Neuronal stem cell (in vitro differentiated cells): ENCODE results near the gene MLLT10.

Experiments used
- DNase-seq: peaks from one replicate; pipeline ENCODE4 v3.0.0-alpha.2; 2013; ENCODE audit warnings: low spot score
- H2AFZ ChIP-seq: one replicate; pipeline ENCODE4 v1.6.1; 2013; ENCODE audit warnings: mild to moderate bottlenecking, low read length, inconsistent platforms
- H2AK5ac ChIP-seq: 2 replicates; pipeline ENCODE4 v1.6.1; 2013; ENCODE audit warnings: low read depth, mild to moderate bottlenecking, inconsistent platforms, low read length, moderate library complexity, mixed read lengths
- H2BK120ac ChIP-seq: 2 replicates; pipeline ENCODE4 v1.6.1; 2013; ENCODE audit warnings: low read depth, mild to moderate bottlenecking, inconsistent platforms, low read length, moderate library complexity, mixed read lengths
- H2BK12ac ChIP-seq: one replicate; pipeline ENCODE4 v1.6.1; 2013; ENCODE audit warnings: low read length, inconsistent platforms
- H2BK15ac ChIP-seq: 2 replicates; pipeline ENCODE4 v1.6.1; 2013; ENCODE audit warnings: mild to moderate bottlenecking, low read length, inconsistent platforms, mixed read lengths
- H2BK5ac ChIP-seq: one replicate; pipeline ENCODE4 v1.6.1; 2013; ENCODE audit warnings: inconsistent platforms, mild to moderate bottlenecking, low read length, moderate library complexity
- H3K14ac ChIP-seq: one replicate; pipeline ENCODE4 v1.6.1; 2013; ENCODE audit warnings: low read length, inconsistent platforms
- H3K18ac ChIP-seq: 2 replicates; pipeline ENCODE4 v1.6.1; 2013; ENCODE audit warnings: low read length, inconsistent platforms
- H3K23ac ChIP-seq: 2 replicates; pipeline ENCODE4 v1.6.1; 2013; ENCODE audit warnings: low read depth, mild to moderate bottlenecking, mixed read lengths, low read length, inconsistent platforms; ENCODE audit not compliant: poor library complexity
- H3K27ac ChIP-seq: replicated peaks from 3 replicates; pipeline ENCODE4 v1.5.1; 2013; ENCODE audit warnings: low read length, inconsistent platforms
- H3K27me3 ChIP-seq, 3 experiments: 2 replicates each; pipeline ENCODE4 v1.6.1; 2013; ENCODE audit warnings: low read length in 3 of 3, mild to moderate bottlenecking in 2 of 3, inconsistent platforms in 1 of 3, low read depth in 1 of 3, mixed read lengths in 1 of 3, moderate library complexity in 1 of 3; ENCODE audit not compliant: control insufficient read depth in 3 of 3, insufficient read depth in 3 of 3
- H3K36me3 ChIP-seq, 2 donors: replicated peaks in 1 of 2; 2 replicates each; pipeline ENCODE4 v1.6.1; 2013; ENCODE audit warnings: low read length in 2 of 2; ENCODE audit not compliant: control insufficient read depth in 2 of 2, insufficient read depth in 2 of 2
- H3K4ac ChIP-seq: 2 replicates; pipeline ENCODE4 v1.6.1; 2013; ENCODE audit warnings: inconsistent platforms, mild to moderate bottlenecking, low read length, moderate library complexity
- H3K4me1 ChIP-seq, 2 donors: 1 replicate in 1 of 2; 2 replicates in 1 of 2; pipeline ENCODE4 v1.6.1; 2013; ENCODE audit warnings: low read length in 2 of 2, low read depth in 1 of 2; ENCODE audit not compliant: control insufficient read depth in 2 of 2, insufficient read depth in 1 of 2
- H3K4me2 ChIP-seq: one replicate; pipeline ENCODE4 v1.6.1; 2013; ENCODE audit warnings: mild to moderate bottlenecking, low read length, inconsistent platforms; ENCODE audit not compliant: insufficient read depth, poor library complexity, severe bottlenecking
- H3K4me3 ChIP-seq, 2 donors: 2 replicates each; pipeline ENCODE4 v1.5.1; 2013; ENCODE audit warnings: low read length in 2 of 2, mild to moderate bottlenecking in 2 of 2, inconsistent platforms in 1 of 2, moderate library complexity in 1 of 2
- H3K79me1 ChIP-seq: one replicate; pipeline ENCODE4 v1.6.1; 2013; ENCODE audit warnings: low read depth, mild to moderate bottlenecking, inconsistent platforms, low read length, moderate library complexity
- H3K9ac ChIP-seq: one replicate; pipeline ENCODE4 v1.6.1; 2013; ENCODE audit warnings: mild to moderate bottlenecking, low read depth, low read length, inconsistent platforms; ENCODE audit not compliant: poor library complexity
- H3K9me3 ChIP-seq, 2 donors: replicated peaks in 1 of 2; 2 replicates each; pipeline versions ENCODE3 to v1.6.1; 2013; ENCODE audit warnings: low read length in 2 of 2, mild to moderate bottlenecking in 2 of 2, inconsistent platforms in 1 of 2, low read depth in 1 of 2, mixed read lengths in 1 of 2, moderate library complexity in 1 of 2; ENCODE audit not compliant: control insufficient read depth in 2 of 2, insufficient read depth in 1 of 2
- H4K8ac ChIP-seq: one replicate; pipeline ENCODE4 v1.6.1; 2013; ENCODE audit warnings: low read depth, mild to moderate bottlenecking, inconsistent platforms, low read length, moderate library complexity
- H4K91ac ChIP-seq: one replicate; pipeline ENCODE4 v1.6.1; 2013; ENCODE audit warnings: low read length, low read depth, mild to moderate bottlenecking, inconsistent platforms; ENCODE audit not compliant: poor library complexity
- WGBS, 2 donors: extraction: QIAGEN DNeasy Blood & Tissue Kit; methylation state at CpG; one replicate each; pipeline ENCODE4 v1.1.7; 2013; ENCODE audit warnings: missing lambda C conversion rate in 2 of 2, mixed read lengths in 1 of 2; ENCODE audit not compliant: insufficient read length in 2 of 2, insufficient replicate concordance in 1 of 2; ENCODE audit errors: extremely low coverage in 2 of 2; 5-methylcytosine and 5-hydroxymethylcytosine counted together

MLLT10 gene

DNA sequence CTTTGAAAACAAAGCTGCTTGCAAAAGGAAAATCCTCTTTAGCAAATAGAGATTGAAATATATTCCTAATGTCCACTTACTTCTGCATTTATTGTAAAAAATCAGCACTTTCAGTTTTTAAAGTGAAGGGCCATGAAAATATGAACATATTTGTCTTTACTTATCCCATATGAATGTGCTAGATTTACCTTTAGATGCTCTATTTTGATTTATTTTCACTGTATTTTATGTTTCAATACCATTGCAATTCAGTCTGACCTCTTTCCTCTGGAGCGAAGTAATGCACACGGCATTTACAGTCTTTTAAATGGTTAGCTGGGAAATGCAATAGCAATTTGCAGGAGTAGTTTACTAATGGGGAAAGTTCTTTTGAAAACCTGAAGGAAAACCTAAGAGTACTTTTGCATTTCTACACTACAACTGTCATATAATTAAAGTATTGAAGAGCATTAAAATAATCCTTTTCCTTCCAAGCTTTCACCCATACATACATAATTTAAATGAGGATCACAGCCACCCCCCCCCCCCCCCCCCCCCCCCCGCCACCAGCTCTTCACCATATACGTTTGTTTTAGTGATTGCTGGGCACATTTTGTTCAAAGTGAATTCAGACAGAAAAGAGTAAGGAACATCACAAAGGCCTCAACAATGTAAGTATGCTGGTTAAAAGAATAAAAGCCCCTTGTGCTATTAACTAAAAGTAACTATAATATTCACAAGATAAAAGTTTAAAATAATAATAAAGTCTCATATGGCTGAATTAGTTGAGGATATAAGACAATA, 12.1 kb upstream of the MLLT10 start:
- Histone ChIP-seq H3K36me3 (no peaks in the 10 kb centered on the region), H3K79me1 (no peaks in the 10 kb centered on the region), H3K4ac (no peak overlapping the region), H2BK5ac (no peak overlapping the region), H4K91ac (no peak overlapping the region), H3K4me2 (no peak overlapping the region), H3K23ac (no peak overlapping the region), H2BK15ac (no peak overlapping the region), H2AFZ (no peak overlapping the region), H3K18ac (no peak overlapping the region), H3K9ac (no peak overlapping the region), H3K4me1 (peaks cover 6 to 30% of the 10 kb centered on the region in 2 donors), H3K9me3 (no peaks in the 10 kb centered on the region), H3K27ac (peak overlapping the region; percentile 78), H2BK120ac (no peak overlapping the region), H3K14ac (no peak overlapping the region), H4K8ac (no peak overlapping the region), H3K4me3 (peak overlapping the region in 1 of 2 donors; percentile 16), H2BK12ac (no peak overlapping the region), H3K27me3 (no peaks in the 10 kb centered on the region), H2AK5ac (no peak overlapping the region)
- DNase-seq = no peak
- no CpG with 5 or more reads among the region's 4 CpGs for WGBS, 2 donors

DNA sequence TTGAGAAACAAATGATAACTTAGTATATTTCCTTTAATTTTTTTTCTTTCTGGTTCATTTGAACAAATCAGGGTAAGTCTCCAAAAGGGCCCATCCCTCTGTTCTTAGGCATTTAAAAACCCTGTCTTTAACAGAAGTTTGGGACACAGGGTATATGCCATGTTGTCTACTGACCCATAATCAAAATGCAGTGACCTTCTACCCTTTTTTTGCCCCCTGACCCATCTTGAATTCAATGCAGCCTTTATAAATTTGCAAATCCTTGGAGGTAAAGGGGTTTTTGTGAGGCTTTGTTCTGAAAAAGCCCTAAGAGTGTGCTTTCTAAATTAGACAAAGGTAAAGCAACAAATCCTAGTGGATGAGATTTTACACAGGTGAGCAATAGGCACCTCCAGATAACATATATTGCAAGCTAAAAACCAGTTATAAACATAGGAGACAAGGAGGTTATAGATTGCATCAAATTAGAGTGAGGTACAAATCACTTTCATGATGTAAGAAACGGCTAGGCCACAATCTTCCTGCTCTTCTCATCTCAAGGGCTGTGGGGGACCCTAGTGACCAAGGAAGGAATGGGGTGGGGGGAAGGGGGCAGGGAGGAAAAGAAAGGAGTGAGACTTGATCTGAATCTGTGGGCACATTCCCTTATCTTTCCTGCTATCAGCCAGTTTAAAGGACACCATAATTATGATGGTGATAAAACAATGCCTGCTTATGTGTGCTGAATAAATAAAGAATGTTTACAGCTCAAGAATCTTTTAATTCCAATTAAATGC, 11.2 kb upstream of the MLLT10 start:
- Histone ChIP-seq H3K4me2 (peak overlapping the region; percentile 12), H3K4me1 (peaks cover 6 to 30% of the 10 kb centered on the region in 2 donors), H3K9me3 (no peaks in the 10 kb centered on the region), H3K18ac (no peak overlapping the region), H3K9ac (no peak overlapping the region), H2AFZ (no peak overlapping the region), H2BK120ac (no peak overlapping the region), H3K23ac (no peak overlapping the region), H2BK15ac (no peak overlapping the region), H4K91ac (no peak overlapping the region), H3K36me3 (peaks cover 0 to 3% of the 10 kb centered on the region in 2 donors), H3K79me1 (no peaks in the 10 kb centered on the region), H3K4ac (no peak overlapping the region), H2AK5ac (no peak overlapping the region), H3K27ac (peak overlapping the region; percentile 83), H3K14ac (no peak overlapping the region), H2BK5ac (no peak overlapping the region), H3K27me3 (no peaks in the 10 kb centered on the region), H2BK12ac (no peak overlapping the region), H3K4me3 (peak overlapping the region in 1 of 2 donors; percentile 60), H4K8ac (no peak overlapping the region)
- no CpG with 5 or more reads among the region's 1 CpG for WGBS, 2 donors
- DNase-seq = no peak

DNA sequence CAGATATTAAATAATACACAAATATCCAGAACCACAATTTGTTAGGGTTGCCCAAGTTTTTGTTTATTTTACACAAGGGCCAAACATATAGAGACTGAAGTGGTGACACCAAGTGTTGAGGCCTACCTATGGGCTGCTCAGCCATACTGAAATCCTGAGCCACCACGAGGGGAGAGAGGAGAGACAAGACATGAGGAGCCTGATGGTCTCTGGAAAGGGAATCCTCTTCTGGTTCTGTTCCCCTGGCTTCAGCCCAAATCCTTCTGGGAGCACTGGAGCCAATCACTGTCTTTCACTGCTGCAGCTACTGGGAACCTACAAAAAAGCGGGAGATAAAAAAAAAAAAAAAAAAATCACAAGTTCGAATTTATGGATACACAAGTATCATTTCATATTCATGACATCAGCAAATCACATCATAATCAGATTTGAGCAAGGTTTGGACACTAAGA, 10.4 kb upstream of the MLLT10 start:
- H3K9ac ChIP-seq = no peak overlapping the region
- WGBS, 2 donors = no CpG with 5 or more reads among the region's 3 CpGs
- peak overlapping the region; percentile 83 for H3K27ac ChIP-seq
- no peak for DNase-seq
- no peak overlapping the region for H2AK5ac ChIP-seq
- H3K23ac ChIP-seq = no peak overlapping the region
- H3K4me3 ChIP-seq = peak overlapping the region in 1 of 2 donors; percentile 60
- H2AFZ ChIP-seq = no peak overlapping the region
- H3K36me3 ChIP-seq = peaks cover 0 to 7% of the 10 kb centered on the region in 2 donors
- no peak overlapping the region for H4K8ac ChIP-seq
- no peaks in the 10 kb centered on the region for H3K79me1 ChIP-seq
- no peak overlapping the region for H2BK12ac ChIP-seq
- H2BK120ac ChIP-seq = no peak overlapping the region
- H2BK15ac ChIP-seq = no peak overlapping the region
- no peaks in the 10 kb centered on the region for H3K9me3 ChIP-seq
- no peak overlapping the region for H3K14ac ChIP-seq
- H4K91ac ChIP-seq = no peak overlapping the region
- peaks cover 6 to 30% of the 10 kb centered on the region in 2 donors for H3K4me1 ChIP-seq
- H3K27me3 ChIP-seq = no peaks in the 10 kb centered on the region
- H3K4ac ChIP-seq = no peak overlapping the region
- H2BK5ac ChIP-seq = no peak overlapping the region
- peak overlapping the region; percentile 21 for H3K18ac ChIP-seq
- no peak overlapping the region for H3K4me2 ChIP-seq

DNA sequence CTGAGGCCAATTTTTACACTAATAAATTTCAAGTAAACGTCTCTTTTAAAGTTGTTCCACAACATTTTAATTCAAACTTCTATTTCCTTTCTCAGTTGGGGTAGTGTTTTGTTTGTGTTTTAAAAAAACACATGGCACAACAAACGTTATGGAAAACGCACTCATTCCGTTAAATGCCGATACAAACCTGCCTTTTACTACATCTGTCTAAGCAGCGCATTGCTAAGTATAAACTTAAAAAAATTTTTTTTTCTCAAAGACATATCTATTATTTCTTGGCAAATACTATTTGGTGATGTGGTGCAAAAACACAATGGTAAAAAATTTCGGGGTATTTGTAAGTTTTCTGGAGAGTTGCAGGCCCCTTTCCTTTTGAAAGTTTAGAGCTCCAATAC, 9.9 kb upstream of the MLLT10 start:
- no peak overlapping the region for H2AFZ ChIP-seq
- peak overlapping the region; percentile 100 for H3K27ac ChIP-seq
- peaks cover 6 to 30% of the 10 kb centered on the region in 2 donors for H3K4me1 ChIP-seq
- H3K4ac ChIP-seq = no peak overlapping the region
- peak overlapping the region; percentile 84 for H3K4me2 ChIP-seq
- no peak overlapping the region for H3K14ac ChIP-seq
- no peaks in the 10 kb centered on the region for H3K9me3 ChIP-seq
- H3K23ac ChIP-seq = no peak overlapping the region
- H2AK5ac ChIP-seq = no peak overlapping the region
- no peak overlapping the region for H2BK5ac ChIP-seq
- WGBS, 2 donors = no CpG with 5 or more reads among the region's 7 CpGs
- no peak overlapping the region for H2BK15ac ChIP-seq
- no peak overlapping the region for H3K9ac ChIP-seq
- H2BK120ac ChIP-seq = no peak overlapping the region
- no peak overlapping the region for H4K8ac ChIP-seq
- peak overlapping the region in 1 of 2 donors; percentile 60 for H3K4me3 ChIP-seq
- no peak overlapping the region for H4K91ac ChIP-seq
- no peak overlapping the region for H3K18ac ChIP-seq
- DNase-seq = no peak
- no peaks in the 10 kb centered on the region for H3K27me3 ChIP-seq
- no peak overlapping the region for H2BK12ac ChIP-seq
- H3K36me3 ChIP-seq = peaks cover 0 to 7% of the 10 kb centered on the region in 2 donors
- no peaks in the 10 kb centered on the region for H3K79me1 ChIP-seq
